Activated CD4-positive, alpha-beta T cell treated with anti-CD3 and anti-CD28 coated beads, Interleukin-2, amount 50 U/mL, for 16 hours (primary cell): ENCODE measurements around the gene P3H1.
"Not testable (repeated sequence)": the region's sequence is repeated elsewhere in the genome, so short reads cannot be mapped to it uniquely, and the experiment has no call there.

ENCODE experiments used
- DNase-seq: peaks from one replicate; pipeline ENCODE4 v3.0.0-alpha.2; 2020

Gene P3H1

GRCh38 chr1:42769811-42770210 lies 3.0 kb upstream of the P3H1 start:
- no peak for DNase-seq

DNA sequence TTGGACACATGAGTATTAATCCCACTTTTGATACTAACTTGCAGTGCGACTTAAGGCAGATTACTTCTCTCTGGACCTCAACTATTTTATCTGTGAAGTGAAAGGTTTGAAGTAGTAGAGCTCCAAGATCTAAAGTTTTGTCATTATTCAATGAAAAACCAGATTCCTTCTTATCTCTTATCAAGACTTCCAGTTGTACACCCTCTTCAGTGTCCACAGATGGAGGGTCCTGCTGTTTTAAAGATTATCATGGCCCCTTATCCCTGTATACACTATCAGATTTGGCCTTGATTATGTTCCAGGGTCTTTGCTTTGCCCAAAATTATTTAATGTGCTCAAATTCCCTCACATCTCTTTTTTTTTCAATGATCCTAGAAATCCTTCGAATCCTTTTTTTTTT lies 1.3 kb upstream of the P3H1 start:
- no peak for DNase-seq

- peak; percentile 35 for DNase-seq
Measured at GRCh38 chr1:42767510-42768000, 727 bp upstream of the P3H1 start.

DNA sequence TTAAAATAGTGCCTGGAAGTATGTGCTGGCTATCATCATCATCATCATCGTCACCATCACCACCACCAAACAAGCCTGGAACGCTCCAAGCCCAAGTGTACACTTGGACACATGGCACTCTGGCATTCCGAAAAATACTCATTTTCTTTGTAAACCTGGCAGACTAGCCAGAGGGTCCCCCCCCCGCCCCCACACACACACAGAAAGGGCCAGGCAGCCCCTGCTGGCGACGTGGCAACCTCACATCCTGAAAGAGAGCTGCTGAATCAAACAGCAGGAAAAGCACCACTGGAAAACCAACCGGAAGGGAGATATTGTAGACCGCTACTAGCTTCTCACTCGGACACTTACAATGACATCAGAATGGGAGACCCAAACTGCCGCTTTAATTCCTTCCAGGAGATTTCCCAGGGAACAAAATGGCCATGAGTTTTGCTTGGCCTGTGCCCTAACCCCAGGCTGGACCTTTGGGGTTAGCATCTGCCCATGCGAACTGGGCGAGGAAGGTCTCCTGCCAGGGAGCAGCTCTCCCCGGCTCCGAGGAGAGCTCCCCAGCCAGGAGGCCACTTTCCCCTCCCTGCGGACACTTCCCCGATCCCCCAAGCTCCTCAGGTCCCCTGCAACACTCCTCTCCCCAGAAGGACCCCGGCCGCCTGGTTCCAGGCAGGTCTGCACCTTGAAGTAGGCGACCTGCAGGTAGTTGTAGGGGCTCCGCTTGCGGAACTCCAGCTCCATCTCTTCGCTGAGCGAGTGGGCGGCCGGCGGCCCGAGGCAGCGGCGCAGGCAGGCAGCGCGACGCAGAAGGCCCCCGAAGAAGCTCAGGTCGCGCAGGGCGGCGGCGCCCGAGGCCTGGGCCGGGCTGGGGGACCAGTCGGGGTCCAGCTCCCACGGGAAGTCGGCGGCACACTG lies 742 bp downstream of the P3H1 start:
- peak; percentile 36 for DNase-seq

GRCh38 chr1:42765269-42765668 lies 1.6 kb downstream of the P3H1 start:
- DNase-seq: no peak

GRCh38 chr1:42762269-42762668 lies 4.6 kb downstream of the P3H1 start:
- no peak for DNase-seq

DNA sequence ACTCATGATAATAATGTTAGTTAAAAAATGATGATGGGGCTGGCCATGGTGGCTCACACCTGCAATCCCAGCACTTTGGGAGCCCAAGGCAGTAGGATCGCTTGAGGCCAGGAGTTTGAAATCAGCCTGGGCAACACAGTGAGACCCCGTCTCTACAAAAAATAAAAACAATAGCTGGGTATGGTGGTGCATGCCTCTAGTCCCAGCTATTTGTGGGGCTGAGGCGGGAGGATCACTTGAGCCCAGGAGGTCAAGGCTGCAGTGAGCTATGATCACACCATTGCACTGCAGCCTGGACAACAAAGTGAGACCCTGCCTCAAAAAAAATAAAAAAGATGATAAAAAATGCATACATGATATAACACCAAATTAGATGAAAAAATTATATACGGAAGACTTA lies 5.3 kb downstream of the P3H1 start:
- no peak for DNase-seq

DNA sequence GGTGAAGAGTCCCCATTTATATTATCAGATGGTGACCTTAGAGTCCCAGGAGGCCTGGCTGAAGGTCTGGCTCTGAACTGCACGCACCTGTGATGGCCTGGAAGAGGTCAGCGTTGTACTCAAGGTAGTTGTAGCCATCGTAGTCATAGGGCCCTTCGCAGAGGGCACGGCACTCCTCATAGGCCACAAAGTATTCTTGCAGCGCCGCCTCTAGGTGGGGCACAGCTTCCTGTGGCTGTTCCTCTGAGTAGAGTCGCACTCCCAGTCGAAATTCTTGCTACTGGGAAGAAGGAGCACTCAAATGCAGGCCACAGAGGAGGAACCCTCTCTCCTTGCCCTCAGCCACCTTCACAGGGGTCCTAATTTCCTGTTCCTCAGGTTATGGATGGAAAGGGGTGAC lies 7.7 kb downstream of the P3H1 start:
- DNase-seq: no peak

DNA sequence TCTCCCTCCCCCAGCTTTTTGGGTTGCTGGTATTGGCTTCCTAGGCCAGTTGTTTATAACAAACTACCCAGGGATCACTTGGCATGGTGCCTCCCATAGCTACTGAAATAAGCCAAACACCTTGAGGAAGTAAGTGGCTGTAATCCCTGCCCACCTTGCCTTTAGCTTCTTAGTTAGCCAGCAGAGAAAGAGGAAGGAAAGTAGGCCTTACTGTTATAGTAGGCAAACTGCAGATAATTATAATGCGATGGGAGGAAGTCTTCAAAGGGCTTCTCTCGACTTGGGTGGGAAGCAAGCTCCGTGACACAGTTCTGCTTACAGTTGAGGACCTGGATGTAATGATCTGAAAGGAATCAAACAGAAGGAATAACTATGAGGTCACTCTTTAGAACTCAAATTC lies 8.2 kb downstream of the P3H1 start:
- no peak for DNase-seq

DNA sequence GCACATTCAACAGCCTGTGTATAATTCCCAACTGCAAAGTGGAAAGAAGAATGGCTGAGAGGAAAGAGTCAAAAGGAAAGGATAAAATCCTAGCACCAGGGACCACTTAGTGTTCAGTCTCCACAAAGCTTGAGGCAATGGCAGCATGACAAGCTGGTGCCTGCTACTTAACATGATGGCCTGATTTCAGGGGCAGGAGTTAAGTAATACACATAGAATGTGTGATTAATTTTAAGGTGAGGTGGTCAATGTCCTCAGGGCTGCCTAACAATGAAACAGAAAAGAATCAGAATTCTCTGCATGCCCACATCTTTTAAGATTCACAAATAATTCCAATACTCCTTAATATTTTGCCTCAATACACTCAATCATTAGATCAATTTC lies 8.9 kb downstream of the P3H1 start:
- DNase-seq: no peak

DNA sequence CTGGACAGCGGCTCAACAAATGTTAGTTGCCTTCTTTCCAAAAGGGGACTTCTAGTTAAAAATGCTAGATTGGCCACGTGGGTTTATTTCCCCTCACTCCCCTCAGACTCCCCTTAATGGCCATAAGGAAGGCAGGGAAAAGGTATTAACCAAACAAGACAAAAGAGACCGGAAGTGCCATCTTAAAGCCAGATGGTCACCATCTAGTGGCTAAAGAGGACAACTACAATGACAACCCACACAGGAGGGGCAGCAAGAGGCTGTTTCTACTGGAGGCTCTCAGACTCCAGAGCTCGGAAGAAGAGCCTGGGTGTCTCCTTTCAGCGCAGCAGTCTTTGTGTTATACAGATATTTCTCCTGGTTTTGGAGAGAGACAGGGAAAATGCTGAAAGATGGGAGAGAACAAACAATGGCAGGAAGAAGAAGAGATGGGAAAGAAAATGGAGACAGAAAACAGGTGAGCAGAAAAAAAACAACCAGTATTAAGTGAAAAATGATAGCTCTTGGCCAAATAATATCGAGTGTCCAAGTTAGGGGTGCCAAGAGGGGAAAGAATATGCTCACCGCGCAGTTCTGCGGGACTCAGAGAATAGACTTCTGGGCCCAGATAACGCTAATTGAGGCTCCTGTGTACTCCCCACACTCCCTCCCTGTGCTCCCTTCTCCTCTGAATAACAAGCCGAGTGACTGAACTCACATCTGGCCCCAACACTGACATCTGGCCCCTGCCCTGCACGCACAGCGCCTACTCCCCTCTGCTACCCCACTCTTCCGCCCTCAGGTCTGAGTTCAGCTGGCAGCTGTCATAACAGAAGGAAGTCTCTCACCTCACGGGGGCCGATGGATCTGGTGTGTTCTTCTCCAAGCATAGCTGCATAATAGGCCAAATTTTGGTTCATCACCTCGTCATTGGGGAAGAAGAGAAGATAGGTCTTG lies 9.6 kb downstream of the P3H1 start:
- DNase-seq: peak; percentile 24

DNA sequence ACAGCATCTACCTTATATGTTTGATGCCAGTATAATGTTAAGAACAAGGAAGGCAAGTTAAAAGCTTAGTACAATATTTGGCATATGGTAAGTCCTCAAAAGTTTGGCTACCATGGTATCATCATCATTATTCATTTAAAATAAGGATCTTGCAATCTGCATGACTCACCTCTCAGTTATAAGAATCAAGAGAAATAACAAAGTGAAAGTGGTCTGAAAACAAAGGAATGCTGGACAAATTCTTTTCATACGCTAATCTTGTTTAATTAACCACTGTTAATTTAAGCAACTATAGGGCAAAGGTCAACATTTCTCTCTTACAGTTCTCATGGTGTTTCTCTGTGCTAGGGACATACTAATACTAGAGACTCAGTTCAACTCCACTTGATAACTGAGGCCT lies 13.8 kb downstream of the P3H1 start:
- no peak for DNase-seq

DNA sequence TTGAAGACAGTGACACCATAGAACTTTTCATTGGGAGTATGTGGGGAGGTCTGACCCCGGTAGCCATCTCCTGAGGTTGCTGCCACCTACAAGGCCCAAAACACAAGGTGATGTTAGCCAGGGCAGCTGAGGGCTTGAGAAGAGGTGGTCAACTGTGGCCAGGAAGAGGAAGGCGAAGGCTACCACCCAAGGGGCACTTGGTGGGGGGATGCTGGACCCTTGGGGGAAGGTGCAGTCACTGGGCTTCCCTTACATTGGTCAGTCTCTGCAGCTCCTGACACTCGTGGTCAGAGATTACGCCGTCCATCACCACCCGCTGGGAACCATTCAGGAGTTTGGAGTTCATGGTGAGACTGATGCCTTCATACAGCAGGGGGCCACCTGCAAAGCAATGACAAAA lies 14.5 kb downstream of the P3H1 start:
- no peak for DNase-seq

- not testable (repeated sequence) for DNase-seq
Measured at GRCh38 chr1:42751511-42752070, 15.2 kb downstream of the P3H1 start.

DNA sequence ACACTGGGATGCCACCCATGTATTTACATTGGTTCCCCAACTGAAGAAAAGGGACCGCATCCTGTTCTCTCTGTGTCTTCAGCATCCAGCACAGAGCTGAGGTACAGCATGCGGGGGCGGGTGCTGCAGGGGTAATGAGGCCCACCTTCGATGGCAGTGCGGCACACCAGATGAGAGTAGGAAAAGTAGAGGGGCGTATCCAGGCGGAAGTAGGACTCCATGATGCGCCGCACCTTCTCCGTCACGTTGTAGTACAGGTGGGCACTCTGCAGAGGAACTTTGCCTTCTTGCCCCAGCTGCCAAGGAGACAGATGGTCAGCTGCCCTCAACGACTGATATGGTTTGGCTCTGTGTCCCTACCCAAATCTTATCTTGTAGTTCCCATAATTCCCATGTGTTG lies 16.8 kb downstream of the P3H1 start:
- DNase-seq: no peak

GRCh38 chr1:42748461-42749410 lies 18.1 kb downstream of the P3H1 start:
- DNase-seq: no peak

DNA sequence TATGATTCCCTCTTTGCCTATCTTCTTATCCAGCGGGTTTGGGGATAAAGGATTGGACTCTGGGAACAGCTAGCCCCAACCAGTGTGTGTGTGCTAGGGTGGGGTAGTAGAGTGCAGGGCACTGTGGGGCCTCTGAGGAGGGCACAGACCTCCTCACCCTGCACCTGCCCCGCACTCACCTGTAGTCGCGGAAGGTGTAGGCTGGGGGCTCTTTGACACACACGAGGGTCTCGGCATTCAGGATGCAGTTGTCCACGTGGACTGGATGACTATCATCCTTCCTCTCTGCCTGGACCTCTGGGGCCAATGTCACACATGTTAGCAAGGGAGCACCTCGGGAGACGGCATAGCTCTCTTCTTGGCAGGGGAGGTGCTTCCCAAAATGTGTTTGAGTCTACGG lies 18.8 kb downstream of the P3H1 start:
- DNase-seq: no peak

DNA sequence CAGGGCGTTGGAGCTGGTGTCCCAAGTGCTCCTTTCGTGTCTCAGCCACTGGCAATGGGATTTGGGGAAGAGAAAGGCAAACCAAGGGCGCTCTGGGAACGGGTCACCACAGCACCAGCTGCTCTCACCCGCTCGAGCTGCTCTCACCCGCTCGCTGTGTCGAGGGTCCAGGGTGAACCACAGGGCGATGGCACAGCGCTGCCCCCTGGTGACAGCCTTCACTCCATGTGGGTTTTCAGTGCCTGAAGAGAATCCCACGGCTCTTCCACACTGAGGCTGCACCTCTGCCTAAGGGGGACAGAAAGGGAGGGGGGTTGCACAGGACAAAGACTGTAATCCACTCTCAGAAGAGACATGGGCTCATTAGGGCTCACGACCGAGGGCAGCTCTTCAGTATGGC lies 19.7 kb downstream of the P3H1 start:
- peak; percentile 20 for DNase-seq

DNA sequence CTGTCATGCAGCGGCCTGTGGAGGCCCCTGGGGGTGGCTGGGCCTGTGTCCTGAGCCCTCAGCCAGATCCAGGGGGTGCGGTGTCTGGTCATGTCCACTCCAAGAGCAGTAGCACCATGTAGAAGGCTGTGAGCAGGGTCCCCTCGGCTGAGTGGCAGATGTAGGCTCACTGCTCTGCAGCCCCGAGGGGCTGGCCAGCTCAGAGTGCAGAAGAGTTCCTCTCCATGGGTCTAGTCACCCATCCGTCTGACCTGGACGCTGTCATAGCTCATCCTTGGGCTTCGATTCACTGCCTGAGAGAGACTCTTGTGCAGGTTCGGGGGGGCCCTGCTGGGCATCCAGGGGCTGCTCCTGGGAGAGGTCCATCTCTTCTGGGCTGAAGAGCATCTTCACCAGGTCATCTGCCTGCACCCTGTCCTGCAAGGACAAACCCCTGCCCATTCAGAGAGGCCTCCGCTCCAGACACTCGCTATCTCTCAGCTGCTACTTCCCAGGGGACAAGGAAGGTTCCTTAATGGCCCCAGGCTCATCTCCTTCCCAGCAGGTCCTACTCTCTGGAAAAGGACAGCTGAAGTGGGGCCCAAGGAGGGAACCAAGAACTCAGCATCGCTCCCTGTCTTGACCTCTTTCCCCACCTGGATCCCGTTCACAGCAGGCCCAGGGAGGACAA lies 20.3 kb downstream of the P3H1 start:
- no peak for DNase-seq

- no peak for DNase-seq
Measured at GRCh38 chr1:42745851-42746250, 21.0 kb downstream of the P3H1 start.

- DNase-seq: no peak
Measured at GRCh38 chr1:42744148-42744413, 22.7 kb downstream of the P3H1 start.
